DND-41 (cell line): Measurements from ENCODE around the gene DHRS7B.

Experiments
- ATAC-seq: fragments of 200-7000 bp; cut with Tn5 transposase; 3 replicates; pipeline ENCODE4 v1.9.1; 2021; ENCODE audit warnings: low read depth; ENCODE audit not compliant: insufficient read depth
- DNase-seq: peaks from one replicate; pipeline ENCODE4 v3.0.0-alpha.2; 2020
- H2AFZ ChIP-seq: 2 replicates; pipeline ENCODE4 v1.6.0; 2012; ENCODE audit warnings: low read depth, low read length
- H3K27ac ChIP-seq: 2 replicates; pipeline ENCODE4 v1.5.1; 2012; ENCODE audit warnings: low read length, inconsistent platforms
- H3K27me3 ChIP-seq: fragments of 200-600 bp; sonication (generic); 2 replicates; pipeline ENCODE4 v1.6.0; 2012; ENCODE audit warnings: low read length, mild to moderate bottlenecking, inconsistent platforms; ENCODE audit not compliant: insufficient read depth, poor library complexity
- H3K36me3 ChIP-seq: 2 replicates; pipeline ENCODE4 v1.5.1; 2012; ENCODE audit warnings: low read length, inconsistent platforms; ENCODE audit not compliant: insufficient read depth
- H3K4me1 ChIP-seq: 2 replicates; pipeline ENCODE4 v1.5.1; 2012; ENCODE audit warnings: mild to moderate bottlenecking, low read length; ENCODE audit not compliant: insufficient read depth
- H3K4me2 ChIP-seq: 2 replicates; pipeline ENCODE4 v1.6.0; 2012; ENCODE audit warnings: mild to moderate bottlenecking, moderate library complexity, low read length, inconsistent platforms; ENCODE audit not compliant: insufficient read depth
- H3K4me3 ChIP-seq, 2 experiments: fragments of 200-600 bp in 1 of 2; shearing (Covaris generic) in 1 of 2; 2 replicates each; pipeline ENCODE4 v1.5.1; 2012 to 2016; ENCODE audit warnings: inconsistent platforms in 2 of 2, low read length in 2 of 2, mild to moderate bottlenecking in 2 of 2, low read depth in 1 of 2, moderate library complexity in 1 of 2
- H3K79me2 ChIP-seq: 2 replicates; pipeline ENCODE4 v1.6.0; 2012; ENCODE audit warnings: low read length, inconsistent platforms; ENCODE audit not compliant: insufficient read depth
- H3K9ac ChIP-seq: 2 replicates; pipeline ENCODE4 v1.6.0; 2012; ENCODE audit warnings: low read depth, mild to moderate bottlenecking, inconsistent platforms, low read length, moderate library complexity
- H3K9me3 ChIP-seq: 2 replicates; pipeline ENCODE4 v1.5.1; 2012; ENCODE audit warnings: low read length, moderate library complexity, mild to moderate bottlenecking, inconsistent platforms; ENCODE audit not compliant: insufficient read depth, severe bottlenecking
- H4K20me1 ChIP-seq: 2 replicates; pipeline ENCODE4 v1.6.0; 2012; ENCODE audit warnings: low read length; ENCODE audit not compliant: insufficient read depth
- CTCF ChIP-seq: IDR thresholded peaks from 2 replicates; pipeline ENCODE4 v1.5.1; 2012; ENCODE audit warnings: borderline replicate concordance, low read length, moderate library complexity, mild to moderate bottlenecking; ENCODE audit not compliant: poor library complexity, severe bottlenecking; ENCODE audit errors: extremely low read depth
- EZH2 ChIP-seq: IDR thresholded peaks from 3 replicates; pipeline ENCODE4 v1.6.1; 2012; ENCODE audit warnings: borderline replicate concordance, low read depth, mild to moderate bottlenecking, moderate library complexity, low read length, inconsistent platforms; ENCODE audit not compliant: severe bottlenecking

The DHRS7B gene

GRCh38 chr17:21215935-21216334 lies 89.2 kb downstream of the DHRS7B start:
- no peaks in the 10 kb centered on the region for H3K9me3 ChIP-seq
- H3K27me3 ChIP-seq, result no peaks in the 10 kb centered on the region
- H3K79me2 ChIP-seq, result peaks cover 90% of the 10 kb centered on the region
- peaks cover 41% of the 10 kb centered on the region for H3K36me3 ChIP-seq
- no peak for DNase-seq
- peak overlapping the region in 1 of 2 experiments; percentile 88; a peak in 1 of 4 replicates for H3K4me3 ChIP-seq
- H4K20me1 ChIP-seq, result peaks cover 36% of the 10 kb centered on the region
- peak overlapping the region; percentile 86 for H3K4me2 ChIP-seq
- H2AFZ ChIP-seq, result no peak overlapping the region
- TF ChIP-seq EZH2 (no peak), CTCF (no peak)
- peaks cover 37% of the 10 kb centered on the region for H3K4me1 ChIP-seq
- H3K27ac ChIP-seq, result no peak overlapping the region
- H3K9ac ChIP-seq, result no peak overlapping the region
- no peak for ATAC-seq

DNA sequence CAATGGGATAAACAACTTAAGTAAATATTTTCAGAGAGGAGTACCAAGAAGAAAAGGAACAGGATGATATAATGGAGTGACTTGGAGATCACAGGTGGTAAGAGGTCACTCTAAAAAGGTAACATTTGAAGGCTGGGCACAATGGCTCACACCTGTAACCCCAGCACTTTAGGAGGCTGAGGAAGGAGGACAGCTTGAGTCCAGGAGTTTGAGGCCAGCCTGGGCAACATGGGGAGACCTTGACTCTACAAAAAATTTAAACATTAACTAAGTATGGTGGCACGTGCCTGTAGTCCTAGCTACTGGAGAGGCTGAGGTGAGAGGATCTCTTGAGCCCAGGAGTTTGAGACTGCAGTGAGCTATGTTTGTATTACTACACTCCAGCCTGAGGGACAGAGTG lies 90.6 kb downstream of the DHRS7B start:
- ATAC-seq (no peak), DNase-seq (no peak)
- H2AFZ ChIP-seq, result no peak overlapping the region
- H3K27me3 ChIP-seq, result no peaks in the 10 kb centered on the region
- H3K4me2 ChIP-seq, result no peak overlapping the region
- H3K4me3 ChIP-seq, result no peak overlapping the region
- peaks cover 90% of the 10 kb centered on the region for H3K79me2 ChIP-seq
- H3K9ac ChIP-seq, result no peak overlapping the region
- TF ChIP-seq EZH2 (no peak), CTCF (no peak)
- no peak overlapping the region for H3K27ac ChIP-seq
- peaks cover 23% of the 10 kb centered on the region for H3K4me1 ChIP-seq
- peaks cover 36% of the 10 kb centered on the region for H4K20me1 ChIP-seq
- no peaks in the 10 kb centered on the region for H3K9me3 ChIP-seq
- peaks cover 41% of the 10 kb centered on the region for H3K36me3 ChIP-seq

- Histone ChIP-seq H3K4me3 (no peak overlapping the region), H3K36me3 (peaks cover 47% of the 10 kb centered on the region), H2AFZ (no peak overlapping the region), H3K9ac (no peak overlapping the region), H3K4me1 (peaks cover 16% of the 10 kb centered on the region), H3K9me3 (no peaks in the 10 kb centered on the region), H3K4me2 (no peak overlapping the region), H4K20me1 (peaks cover 35% of the 10 kb centered on the region), H3K79me2 (peaks cover 89% of the 10 kb centered on the region), H3K27me3 (no peaks in the 10 kb centered on the region), H3K27ac (no peak overlapping the region)
- TF ChIP-seq CTCF (no peak), EZH2 (no peak)
- DNase-seq, result no peak
- no peak for ATAC-seq
Measured at GRCh38 chr17:21218101-21218500, 91.3 kb downstream of the DHRS7B start.

DNA sequence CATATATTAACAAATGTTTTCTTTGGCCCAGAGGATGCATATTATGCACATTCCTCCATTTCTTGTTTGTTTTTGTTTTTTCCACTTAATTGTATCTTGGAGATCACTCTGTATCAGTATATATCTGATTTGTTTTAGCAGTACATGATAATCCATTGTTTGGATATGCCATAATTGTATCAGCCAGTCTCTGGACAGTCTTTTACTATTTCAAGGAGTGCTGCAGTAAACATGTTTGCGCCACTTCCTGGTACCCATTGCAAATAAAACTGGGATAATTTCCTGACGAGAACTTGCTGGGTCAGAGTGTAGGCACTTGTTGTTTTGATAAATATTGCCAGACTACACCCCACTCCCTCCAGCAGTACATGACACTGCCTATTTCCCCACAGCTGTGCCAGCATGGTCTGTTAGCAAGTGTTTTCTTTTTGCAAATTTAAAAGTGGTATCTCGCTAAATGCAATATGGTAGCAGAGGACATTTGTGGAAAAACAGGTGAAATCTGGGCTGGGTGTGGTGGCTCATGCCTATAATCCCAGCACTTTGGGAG lies 92.1 kb downstream of the DHRS7B start:
- TF ChIP-seq CTCF, result no peak
- TF ChIP-seq EZH2, result no peak

More for the DNA sequence above, 92.1 kb downstream of the DHRS7B start:
- Histone ChIP-seq H3K4me1 (peaks cover 15% of the 10 kb centered on the region), H4K20me1 (peaks cover 35% of the 10 kb centered on the region), H3K36me3 (peaks cover 41% of the 10 kb centered on the region), H3K9me3 (no peaks in the 10 kb centered on the region), H3K79me2 (peaks cover 82% of the 10 kb centered on the region), H2AFZ (no peak overlapping the region), H3K4me2 (no peak overlapping the region), H3K9ac (no peak overlapping the region), H3K27ac (no peak overlapping the region), H3K27me3 (no peaks in the 10 kb centered on the region), H3K4me3 (no peak overlapping the region)
- DNase-seq (no peak), ATAC-seq (no peak)
